H9 (cell line): ENCODE data around the gene LDB2. TPM values are rescaled to one million over a fixed set of nuclear protein-coding genes. Genes with fewer than 3 reads are reported as not detected.

ENCODE experiments used
- DNase-seq: peaks from one replicate; pipeline ENCODE4 v3.0.0-alpha.2; 2017
- H2AFZ ChIP-seq: one replicate; pipeline ENCODE4 v1.6.1; 2013; ENCODE audit warnings: mild to moderate bottlenecking, low read length, control low read depth, moderate library complexity
- H2AK5ac ChIP-seq: 2 replicates; pipeline ENCODE4 v1.6.1; 2013; ENCODE audit warnings: low read length, control low read depth, mixed read lengths; ENCODE audit not compliant: insufficient read length
- H2BK120ac ChIP-seq: one replicate; pipeline ENCODE4 v1.6.1; 2013; ENCODE audit warnings: low read depth, mild to moderate bottlenecking, low read length, control low read depth, inconsistent platforms; ENCODE audit not compliant: poor library complexity, severe bottlenecking
- H2BK12ac ChIP-seq: 2 replicates; pipeline ENCODE4 v1.6.1; 2013; ENCODE audit warnings: low read length, control low read depth, mixed read lengths, low read depth; ENCODE audit not compliant: insufficient read length
- H2BK15ac ChIP-seq: 2 replicates; pipeline ENCODE4 v1.6.1; 2013; ENCODE audit warnings: low read depth, low read length, control low read depth
- H2BK20ac ChIP-seq: one replicate; pipeline ENCODE4 v1.6.1; 2013; ENCODE audit warnings: low read depth, mild to moderate bottlenecking, low read length, control low read depth, inconsistent platforms; ENCODE audit not compliant: poor library complexity, severe bottlenecking
- H2BK5ac ChIP-seq: 2 replicates; pipeline ENCODE4 v1.6.1; 2013; ENCODE audit warnings: low read length, control low read depth, mixed read lengths; ENCODE audit not compliant: insufficient read length
- H3K14ac ChIP-seq: 2 replicates; pipeline ENCODE4 v1.6.1; 2013; ENCODE audit warnings: low read length, control low read depth; ENCODE audit not compliant: insufficient read depth
- H3K18ac ChIP-seq: 2 replicates; pipeline ENCODE4 v1.6.1; 2013; ENCODE audit warnings: low read depth, mild to moderate bottlenecking, mixed read lengths, low read length, control low read depth; ENCODE audit not compliant: insufficient read length
- H3K23ac ChIP-seq: 2 replicates; pipeline ENCODE4 v1.6.1; 2013; ENCODE audit warnings: low read length, control low read depth, mixed read lengths, low read depth; ENCODE audit not compliant: insufficient read length
- H3K23me2 ChIP-seq: 2 replicates; pipeline ENCODE4 v1.6.1; 2013; ENCODE audit warnings: low read depth, mild to moderate bottlenecking, mixed read lengths, low read length, control low read depth; ENCODE audit not compliant: insufficient read length, poor library complexity, severe bottlenecking
- H3K27ac ChIP-seq: 2 replicates; pipeline ENCODE4 v1.5.1; 2013; ENCODE audit warnings: low read length, control low read depth, mixed read lengths, low read depth; ENCODE audit not compliant: insufficient read length
- H3K27me3 ChIP-seq: 2 replicates; pipeline ENCODE4 v1.6.1; 2013; ENCODE audit warnings: low read length, control low read depth, inconsistent platforms; ENCODE audit not compliant: insufficient read depth
- H3K4ac ChIP-seq: 2 replicates; pipeline ENCODE4 v1.6.1; 2013; ENCODE audit warnings: low read depth, mild to moderate bottlenecking, control low read depth, inconsistent platforms, low read length, moderate library complexity
- H3K4me1 ChIP-seq: 2 replicates; pipeline ENCODE4 v1.6.1; 2013; ENCODE audit warnings: low read length, control low read depth, inconsistent platforms; ENCODE audit not compliant: insufficient read depth
- H3K4me2 ChIP-seq: 2 replicates; pipeline ENCODE4 v1.6.1; 2013; ENCODE audit warnings: low read length, control low read depth, mixed read lengths; ENCODE audit not compliant: insufficient read length, insufficient read depth
- H3K56ac ChIP-seq: 2 replicates; pipeline ENCODE4 v1.6.1; 2013; ENCODE audit warnings: low read depth, mild to moderate bottlenecking, mixed read lengths, low read length, control low read depth; ENCODE audit not compliant: insufficient read length
- H3K79me1 ChIP-seq: 2 replicates; pipeline ENCODE4 v1.6.1; 2013; ENCODE audit warnings: low read depth, mild to moderate bottlenecking, moderate library complexity, low read length, control low read depth, inconsistent platforms; ENCODE audit not compliant: insufficient read depth, poor library complexity, severe bottlenecking
- H3K79me2 ChIP-seq: 2 replicates; pipeline ENCODE4 v1.6.1; 2013; ENCODE audit warnings: low read length, control low read depth, inconsistent platforms; ENCODE audit not compliant: insufficient read depth
- H3K9ac ChIP-seq: 2 replicates; pipeline ENCODE4 v1.6.1; 2013; ENCODE audit warnings: low read length, control low read depth, mixed read lengths; ENCODE audit not compliant: insufficient read length; ENCODE audit errors: extremely low read depth
- H3K9me3 ChIP-seq: one replicate; pipeline ENCODE4 v1.6.1; 2013; ENCODE audit warnings: low read depth, low read length, inconsistent platforms; ENCODE audit not compliant: control insufficient read depth
- H3T11ph ChIP-seq: one replicate; pipeline ENCODE4 v1.6.1; 2013; ENCODE audit warnings: mild to moderate bottlenecking, low read length, control low read depth, inconsistent platforms
- H4K20me1 ChIP-seq: one replicate; pipeline ENCODE4 v1.6.1; 2013; ENCODE audit not compliant: control insufficient read depth, insufficient read length, insufficient read depth
- H4K5ac ChIP-seq: 2 replicates; pipeline ENCODE4 v1.6.1; 2013; ENCODE audit warnings: low read depth, mild to moderate bottlenecking, mixed read lengths, low read length, control low read depth; ENCODE audit not compliant: insufficient read length
- H4K8ac ChIP-seq: replicated peaks from 2 replicates; pipeline ENCODE4 v1.6.1; 2013; ENCODE audit warnings: low read length, control low read depth, mixed read lengths, low read depth; ENCODE audit not compliant: insufficient read length
- H4K91ac ChIP-seq: 2 replicates; pipeline ENCODE4 v1.6.1; 2013; ENCODE audit warnings: low read depth, mild to moderate bottlenecking, moderate library complexity, mixed read lengths, low read length, control low read depth; ENCODE audit not compliant: insufficient read length
- H3K27ac Mint-ChIP-seq, 3 experiments: 2 replicates in 2 of 3; 3 replicates in 1 of 3; pipeline ENCODE4 v1.8.0; 2020 to 2021; ENCODE audit warnings: mixed read lengths in 3 of 3, mild to moderate bottlenecking in 1 of 3, moderate library complexity in 1 of 3
- H3K27me3 Mint-ChIP-seq: 2 replicates; pipeline ENCODE4 v1.8.0; 2021; ENCODE audit warnings: low read depth, mild to moderate bottlenecking, moderate library complexity, mixed read lengths
- H3K36me3 Mint-ChIP-seq, 3 experiments: 2 replicates in 2 of 3; 3 replicates in 1 of 3; pipeline ENCODE4 v1.8.0; 2020 to 2021; ENCODE audit warnings: low read depth in 3 of 3, mixed read lengths in 3 of 3; ENCODE audit not compliant: insufficient read depth in 1 of 3
- H3K4me1 Mint-ChIP-seq, 2 experiments: 2 replicates each; pipeline ENCODE4 v1.8.0; 2020; ENCODE audit warnings: mixed read lengths in 2 of 2
- H3K4me3 Mint-ChIP-seq, 2 experiments: 2 replicates in 1 of 2; 3 replicates in 1 of 2; pipeline ENCODE4 v1.8.0; 2020 to 2021; ENCODE audit warnings: mild to moderate bottlenecking in 2 of 2, mixed read lengths in 2 of 2, moderate library complexity in 1 of 2
- H3K9me3 Mint-ChIP-seq, 2 experiments: 2 replicates in 1 of 2; 3 replicates in 1 of 2; pipeline ENCODE4 v1.8.0; 2020; ENCODE audit warnings: mild to moderate bottlenecking in 2 of 2, mixed read lengths in 2 of 2, moderate library complexity in 1 of 2
- WGBS: extraction: QIAGEN DNeasy Blood & Tissue Kit; methylation state at CpG from one replicate; pipeline ENCODE4 v1.1.7; 2013; ENCODE audit warnings: missing lambda C conversion rate, low lambda C conversion rate, mixed read lengths; ENCODE audit not compliant: insufficient read length; ENCODE audit errors: extremely low coverage; 5-methylcytosine and 5-hydroxymethylcytosine counted together
- total RNA-seq: library from RNA; stranded (reverse); gene quantifications from 2 replicates; pipeline ENCODE4 v1.2.1, GENCODE V29; 2021
- TF ChIP-seq, protein P1 (sequence below): fragments of 200-600 bp; sonication (generic); conservative IDR thresholded peaks from 3 replicates; pipeline ENCODE4 v1.8.0; 2021; ENCODE audit warnings: antibody characterized with exemption, mild to moderate bottlenecking

The LDB2 gene
- total RNA-seq, 1 experiment from 2014 or later: 22.5 TPM

DNA sequence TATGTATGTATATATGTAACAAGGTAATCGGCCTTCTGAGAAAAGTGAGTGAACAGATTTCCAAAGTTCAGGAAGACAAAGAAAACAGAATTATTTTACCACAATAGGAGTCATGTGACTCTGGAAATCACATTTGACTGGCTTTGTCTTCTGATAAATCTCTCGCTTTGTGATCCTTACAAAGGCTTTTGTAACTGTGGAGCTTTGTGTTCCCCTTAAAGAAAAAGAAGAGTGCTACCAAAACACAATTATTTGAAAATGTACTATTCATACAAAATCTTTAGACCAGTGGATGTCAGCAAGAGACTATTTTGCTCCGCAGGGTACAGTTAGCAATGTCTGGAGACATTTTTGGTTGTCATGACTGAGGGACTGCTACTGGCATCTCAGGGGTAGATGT is 238.8 kb downstream of the LDB2 start:
- H2BK5ac ChIP-seq: no peak overlapping the region
- no peak overlapping the region for H3K23ac ChIP-seq
- peaks cover 6% of the 10 kb centered on the region for H3K9me3 ChIP-seq
- H3K4me1 ChIP-seq: peaks cover 8% of the 10 kb centered on the region
- H3K4ac ChIP-seq: no peak overlapping the region
- Mint-ChIP-seq H3K4me1 (peaks cover 13 to 18% of the 10 kb centered on the region in 2 experiments), H3K27ac (no peak overlapping the region), H3K4me3 (no peak overlapping the region), H3K36me3 (peaks cover 15 to 19% (median 17%) of the 10 kb centered on the region in 3 experiments), H3K9me3 (peaks cover 0 to 12% of the 10 kb centered on the region in 2 experiments; a peak in 3 of 5 replicates), H3K27me3 (no peaks in the 10 kb centered on the region)
- no peaks in the 10 kb centered on the region for H3K79me2 ChIP-seq
- no peaks in the 10 kb centered on the region for H3K23me2 ChIP-seq
- H3K56ac ChIP-seq: no peak overlapping the region
- no peak overlapping the region for H2BK120ac ChIP-seq
- no peak overlapping the region for H2BK15ac ChIP-seq
- TF ChIP-seq, protein P1, sequence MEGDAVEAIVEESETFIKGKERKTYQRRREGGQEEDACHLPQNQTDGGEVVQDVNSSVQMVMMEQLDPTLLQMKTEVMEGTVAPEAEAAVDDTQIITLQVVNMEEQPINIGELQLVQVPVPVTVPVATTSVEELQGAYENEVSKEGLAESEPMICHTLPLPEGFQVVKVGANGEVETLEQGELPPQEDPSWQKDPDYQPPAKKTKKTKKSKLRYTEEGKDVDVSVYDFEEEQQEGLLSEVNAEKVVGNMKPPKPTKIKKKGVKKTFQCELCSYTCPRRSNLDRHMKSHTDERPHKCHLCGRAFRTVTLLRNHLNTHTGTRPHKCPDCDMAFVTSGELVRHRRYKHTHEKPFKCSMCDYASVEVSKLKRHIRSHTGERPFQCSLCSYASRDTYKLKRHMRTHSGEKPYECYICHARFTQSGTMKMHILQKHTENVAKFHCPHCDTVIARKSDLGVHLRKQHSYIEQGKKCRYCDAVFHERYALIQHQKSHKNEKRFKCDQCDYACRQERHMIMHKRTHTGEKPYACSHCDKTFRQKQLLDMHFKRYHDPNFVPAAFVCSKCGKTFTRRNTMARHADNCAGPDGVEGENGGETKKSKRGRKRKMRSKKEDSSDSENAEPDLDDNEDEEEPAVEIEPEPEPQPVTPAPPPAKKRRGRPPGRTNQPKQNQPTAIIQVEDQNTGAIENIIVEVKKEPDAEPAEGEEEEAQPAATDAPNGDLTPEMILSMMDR: no peak
- no peak overlapping the region for H4K5ac ChIP-seq
- no peaks in the 10 kb centered on the region for H4K20me1 ChIP-seq
- no CpG with 5 or more reads among the region's 3 CpGs for WGBS
- no peak overlapping the region for H2AK5ac ChIP-seq
- no peak overlapping the region for H2BK12ac ChIP-seq
- no peak overlapping the region for H3K4me2 ChIP-seq
- H2BK20ac ChIP-seq: no peak overlapping the region
- H4K8ac ChIP-seq: no peak overlapping the region
- no peak overlapping the region for H3K14ac ChIP-seq
- no peak overlapping the region for H3T11ph ChIP-seq
- H4K91ac ChIP-seq: no peak overlapping the region
- H3K27ac ChIP-seq: no peak overlapping the region
- no peaks in the 10 kb centered on the region for H3K27me3 ChIP-seq
- DNase-seq: no peak
- H3K79me1 ChIP-seq: no peaks in the 10 kb centered on the region
- no peak overlapping the region for H3K18ac ChIP-seq
- no peak overlapping the region for H3K9ac ChIP-seq
- H2AFZ ChIP-seq: no peak overlapping the region
